AG10803 (cell line): ENCODE results near the gene FAM110A.

ENCODE experiments used
- DNase-seq: peaks from one replicate; pipeline ENCODE4 v3.0.0; 2010; ENCODE audit warnings: low read depth
- H3K4me3 ChIP-seq: 2 replicates; pipeline ENCODE4 v1.5.1; 2011; ENCODE audit warnings: mild to moderate bottlenecking, low read length, control low read depth
- TF ChIP-seq, protein P1 (sequence below): conservative IDR thresholded peaks from 2 replicates; pipeline ENCODE4 v1.5.1; 2011; ENCODE audit warnings: mild to moderate bottlenecking, low read length, control low read depth, inconsistent platforms

FAM110A gene

DNA sequence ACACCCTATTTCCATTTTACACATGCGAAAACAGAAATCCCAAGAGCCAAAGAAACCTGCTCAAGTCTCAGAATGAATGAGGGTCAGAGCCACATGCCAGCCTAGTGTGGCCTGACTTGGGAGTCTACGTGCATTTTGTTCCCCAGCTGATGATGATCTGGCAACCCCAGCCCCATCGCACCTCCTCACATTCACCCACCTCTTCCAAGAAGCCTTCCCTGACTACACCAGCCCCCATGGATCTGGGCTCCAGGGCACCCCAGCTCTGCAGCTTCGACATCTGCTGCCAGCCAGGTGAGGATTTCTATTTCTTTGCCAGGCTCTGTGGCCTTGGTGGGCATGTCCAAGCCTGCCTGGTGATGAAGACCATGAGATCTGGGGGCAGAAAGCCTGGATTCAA lies 41.6 kb downstream of the FAM110A start:
- no peak overlapping the region for H3K4me3 ChIP-seq
- no peak for DNase-seq
- TF ChIP-seq, protein P1, sequence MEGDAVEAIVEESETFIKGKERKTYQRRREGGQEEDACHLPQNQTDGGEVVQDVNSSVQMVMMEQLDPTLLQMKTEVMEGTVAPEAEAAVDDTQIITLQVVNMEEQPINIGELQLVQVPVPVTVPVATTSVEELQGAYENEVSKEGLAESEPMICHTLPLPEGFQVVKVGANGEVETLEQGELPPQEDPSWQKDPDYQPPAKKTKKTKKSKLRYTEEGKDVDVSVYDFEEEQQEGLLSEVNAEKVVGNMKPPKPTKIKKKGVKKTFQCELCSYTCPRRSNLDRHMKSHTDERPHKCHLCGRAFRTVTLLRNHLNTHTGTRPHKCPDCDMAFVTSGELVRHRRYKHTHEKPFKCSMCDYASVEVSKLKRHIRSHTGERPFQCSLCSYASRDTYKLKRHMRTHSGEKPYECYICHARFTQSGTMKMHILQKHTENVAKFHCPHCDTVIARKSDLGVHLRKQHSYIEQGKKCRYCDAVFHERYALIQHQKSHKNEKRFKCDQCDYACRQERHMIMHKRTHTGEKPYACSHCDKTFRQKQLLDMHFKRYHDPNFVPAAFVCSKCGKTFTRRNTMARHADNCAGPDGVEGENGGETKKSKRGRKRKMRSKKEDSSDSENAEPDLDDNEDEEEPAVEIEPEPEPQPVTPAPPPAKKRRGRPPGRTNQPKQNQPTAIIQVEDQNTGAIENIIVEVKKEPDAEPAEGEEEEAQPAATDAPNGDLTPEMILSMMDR, result no peak

DNA sequence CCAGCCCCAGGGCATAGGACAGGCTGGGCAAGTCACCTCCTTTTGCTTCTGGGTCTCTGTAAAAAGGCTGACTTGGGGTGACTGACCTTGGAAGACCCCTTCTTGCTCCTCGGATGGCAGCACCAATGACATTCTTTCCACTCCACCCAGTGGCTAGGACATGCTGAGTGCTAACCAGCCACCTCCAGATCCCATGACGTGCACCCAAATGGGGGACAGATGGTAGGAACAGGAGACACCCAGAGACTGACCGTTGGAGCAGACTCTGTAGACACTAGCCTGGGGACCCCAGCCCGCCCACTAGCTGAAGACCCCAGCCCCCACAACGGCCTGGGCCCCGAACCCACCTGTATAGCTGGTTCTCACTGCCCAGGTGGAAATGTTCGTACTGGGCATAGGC lies 44.3 kb downstream of the FAM110A start:
- TF ChIP-seq, protein P1, result no peak
- H3K4me3 ChIP-seq, result no peak overlapping the region
- no peak for DNase-seq

DNA sequence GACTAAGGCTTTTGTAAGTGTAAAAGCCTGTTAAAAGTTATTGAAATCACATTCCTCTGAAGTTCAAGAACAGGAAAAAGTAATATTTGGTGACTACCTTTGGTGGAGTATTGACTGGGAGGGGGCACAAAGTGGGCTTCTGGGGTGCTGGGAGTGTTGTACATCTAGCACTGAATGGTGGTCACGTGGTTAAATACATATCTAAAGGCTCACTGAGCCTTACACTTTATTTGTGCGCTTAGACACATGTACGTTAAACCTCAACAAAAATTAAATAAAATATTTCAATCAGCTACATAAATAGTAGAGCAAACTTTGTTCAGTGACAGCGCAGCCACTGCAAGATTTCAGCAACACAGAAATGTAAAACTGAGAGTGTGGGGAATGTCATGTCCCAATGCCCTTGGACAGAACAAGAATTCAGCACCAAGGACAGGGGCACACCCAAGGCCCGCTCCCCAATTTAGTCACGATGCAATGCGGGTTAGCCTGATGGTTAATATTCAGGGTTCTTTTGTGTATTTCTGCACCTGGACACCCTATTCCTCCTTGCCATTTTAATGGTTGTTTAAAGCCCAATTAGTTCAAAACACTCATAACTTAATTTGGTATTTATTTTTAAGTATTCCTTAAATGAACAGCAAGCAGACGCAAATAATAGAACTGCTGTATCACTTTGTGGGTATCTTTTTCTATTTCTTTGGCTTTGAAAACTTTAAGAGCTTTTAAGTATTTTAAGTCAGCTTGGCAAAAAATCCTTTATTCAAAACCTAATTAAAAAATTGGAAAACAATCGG lies 45.2 kb downstream of the FAM110A start:
- TF ChIP-seq, protein P1, result no peak
- peak; percentile 11 for DNase-seq
- no peak overlapping the region for H3K4me3 ChIP-seq

DNA sequence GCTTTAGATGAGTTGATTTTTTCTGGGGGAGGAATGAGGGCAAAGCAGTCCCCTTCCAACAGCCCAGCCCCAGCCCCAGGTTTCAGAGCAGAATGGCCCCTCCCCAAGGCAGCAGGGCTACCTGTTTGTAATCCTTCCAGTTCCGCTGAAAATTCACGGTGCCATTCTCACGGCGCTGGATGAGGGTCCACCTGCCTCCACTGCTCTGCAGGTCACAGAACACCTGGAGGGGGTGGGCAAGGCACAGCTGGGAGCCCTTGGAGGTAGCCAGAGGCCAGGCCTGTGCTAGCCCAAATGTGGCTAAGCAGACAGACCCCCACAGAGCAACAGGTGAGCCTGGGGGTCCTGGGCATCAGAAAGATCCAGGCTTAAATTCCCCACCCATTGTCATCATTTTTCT lies 46.1 kb downstream of the FAM110A start:
- no peak overlapping the region for H3K4me3 ChIP-seq
- DNase-seq, result no peak
- TF ChIP-seq, protein P1, result no peak

DNA sequence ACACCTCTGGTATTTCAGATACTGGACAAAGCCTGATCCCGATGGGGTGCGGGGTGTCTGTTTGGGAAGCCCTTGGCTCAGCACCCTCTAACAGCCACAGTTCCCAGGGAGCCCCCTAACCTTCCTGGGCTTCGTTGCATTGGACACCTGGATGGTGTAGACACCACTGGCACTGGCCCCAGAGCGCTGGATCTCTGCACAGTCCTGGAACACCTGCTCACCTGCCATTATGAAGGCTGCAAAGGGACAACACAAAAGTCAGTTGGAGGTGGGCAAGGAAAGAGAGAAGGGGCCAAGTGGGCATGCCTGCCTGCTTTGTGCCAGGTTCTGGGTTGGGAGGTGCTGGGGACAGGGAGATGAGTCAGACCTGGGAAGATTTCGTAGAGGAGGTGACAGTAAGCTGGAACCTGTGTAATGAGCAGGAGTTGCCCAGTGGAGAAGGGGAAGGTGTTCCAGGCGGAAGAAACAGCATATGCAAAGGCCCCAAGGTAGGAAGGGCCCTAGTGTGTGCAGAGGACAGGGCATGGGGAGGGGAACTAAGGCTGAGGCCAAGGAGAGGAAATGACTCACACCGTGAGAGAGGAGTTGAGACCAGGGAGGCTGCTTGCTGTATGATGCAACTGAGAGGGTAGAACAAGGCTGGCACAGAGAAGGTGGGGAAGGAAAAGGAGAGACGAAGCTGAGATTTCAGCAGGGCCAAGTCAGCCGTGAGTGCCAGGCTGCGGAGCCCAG lies 47.7 kb downstream of the FAM110A start:
- TF ChIP-seq, protein P1, result no peak
- peak; percentile 48 for DNase-seq
- no peak overlapping the region for H3K4me3 ChIP-seq

DNA sequence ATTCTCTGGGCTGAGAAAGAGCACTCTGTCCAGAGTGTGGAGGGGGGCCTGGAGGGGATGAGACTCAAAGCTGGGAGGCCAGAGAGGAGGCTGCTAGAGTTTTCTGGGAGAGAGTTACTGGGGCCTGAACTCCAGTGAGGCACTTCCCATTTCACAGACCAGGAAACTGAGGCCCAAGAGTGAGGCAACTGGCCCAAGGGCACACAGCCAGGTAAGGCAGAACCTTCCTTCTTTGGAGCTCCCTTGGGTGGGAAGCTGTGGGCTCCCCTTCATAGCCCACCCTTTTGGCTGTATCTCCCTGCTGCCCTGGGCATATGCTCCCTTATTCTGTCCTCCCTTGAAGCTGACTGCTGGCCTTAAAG lies 48.2 kb downstream of the FAM110A start:
- no peak for DNase-seq
- no peak overlapping the region for H3K4me3 ChIP-seq
- TF ChIP-seq, protein P1, result no peak
